IMR-90 (cell line): ENCODE data around the gene CNOT6.

Experiments used
- BHLHE40 ChIP-seq: fragments of 150-350 bp; IDR thresholded peaks from 2 replicates; pipeline ENCODE4 v1.6.1; 2016; ENCODE audit warnings: mild to moderate bottlenecking, low read depth, low read length
- CEBPB ChIP-seq: IDR thresholded peaks from 2 replicates; pipeline ENCODE4 v1.6.1; 2012; ENCODE audit warnings: low read depth, low read length, improper control_type of control experiment
- FOS ChIP-seq: fragments of 150-350 bp; IDR thresholded peaks from 2 replicates; pipeline ENCODE4 v1.6.1; 2016; ENCODE audit warnings: low read depth, low read length
- MAFK ChIP-seq: IDR thresholded peaks from 2 replicates; pipeline ENCODE4 v1.6.1; 2012; ENCODE audit warnings: low read depth, low read length, improper control_type of control experiment
- POLR2A ChIP-seq: IDR thresholded peaks from 2 replicates; pipeline ENCODE4 v1.6.1; 2012; ENCODE audit warnings: mild to moderate bottlenecking, low read depth, low read length
- RAD21 ChIP-seq: IDR thresholded peaks from 2 replicates; pipeline ENCODE4 v1.6.1; 2012; ENCODE audit warnings: low read length, improper control_type of control experiment
- SMC3 ChIP-seq: fragments of 150-350 bp; IDR thresholded peaks from 2 replicates; pipeline ENCODE4 v1.6.1; 2016; ENCODE audit warnings: low read depth, mild to moderate bottlenecking, antibody characterized with exemption, low read length, moderate library complexity
- TF ChIP-seq, protein P1 (sequence below): conservative IDR thresholded peaks from 2 replicates; pipeline ENCODE4 v1.5.1; 2012; ENCODE audit warnings: mild to moderate bottlenecking, low read depth, low read length, improper control_type of control experiment
- TF ChIP-seq, protein P2 (sequence below): fragments of 150-350 bp; IDR thresholded peaks from 2 replicates; pipeline ENCODE4 v1.6.1; 2017; ENCODE audit warnings: mild to moderate bottlenecking, antibody characterized with exemption, low read length, low read depth

GRCh38 chr5:180469866-180470265 is 24.3 kb upstream of the CNOT6 start:
- TF ChIP-seq, protein P1, sequence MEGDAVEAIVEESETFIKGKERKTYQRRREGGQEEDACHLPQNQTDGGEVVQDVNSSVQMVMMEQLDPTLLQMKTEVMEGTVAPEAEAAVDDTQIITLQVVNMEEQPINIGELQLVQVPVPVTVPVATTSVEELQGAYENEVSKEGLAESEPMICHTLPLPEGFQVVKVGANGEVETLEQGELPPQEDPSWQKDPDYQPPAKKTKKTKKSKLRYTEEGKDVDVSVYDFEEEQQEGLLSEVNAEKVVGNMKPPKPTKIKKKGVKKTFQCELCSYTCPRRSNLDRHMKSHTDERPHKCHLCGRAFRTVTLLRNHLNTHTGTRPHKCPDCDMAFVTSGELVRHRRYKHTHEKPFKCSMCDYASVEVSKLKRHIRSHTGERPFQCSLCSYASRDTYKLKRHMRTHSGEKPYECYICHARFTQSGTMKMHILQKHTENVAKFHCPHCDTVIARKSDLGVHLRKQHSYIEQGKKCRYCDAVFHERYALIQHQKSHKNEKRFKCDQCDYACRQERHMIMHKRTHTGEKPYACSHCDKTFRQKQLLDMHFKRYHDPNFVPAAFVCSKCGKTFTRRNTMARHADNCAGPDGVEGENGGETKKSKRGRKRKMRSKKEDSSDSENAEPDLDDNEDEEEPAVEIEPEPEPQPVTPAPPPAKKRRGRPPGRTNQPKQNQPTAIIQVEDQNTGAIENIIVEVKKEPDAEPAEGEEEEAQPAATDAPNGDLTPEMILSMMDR, result no peak
- TF ChIP-seq SMC3, result no peak
- no peak for TF ChIP-seq POLR2A
- no peak for TF ChIP-seq RAD21
- TF ChIP-seq, protein P2, sequence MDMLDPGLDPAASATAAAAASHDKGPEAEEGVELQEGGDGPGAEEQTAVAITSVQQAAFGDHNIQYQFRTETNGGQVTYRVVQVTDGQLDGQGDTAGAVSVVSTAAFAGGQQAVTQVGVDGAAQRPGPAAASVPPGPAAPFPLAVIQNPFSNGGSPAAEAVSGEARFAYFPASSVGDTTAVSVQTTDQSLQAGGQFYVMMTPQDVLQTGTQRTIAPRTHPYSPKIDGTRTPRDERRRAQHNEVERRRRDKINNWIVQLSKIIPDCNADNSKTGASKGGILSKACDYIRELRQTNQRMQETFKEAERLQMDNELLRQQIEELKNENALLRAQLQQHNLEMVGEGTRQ, result no peak
- no peak for TF ChIP-seq CEBPB
- TF ChIP-seq FOS, result no peak
- TF ChIP-seq MAFK, result no peak
- no peak for TF ChIP-seq BHLHE40
